HepG2 (cell line): ENCODE measurements around the gene C14orf119. TPM values are rescaled to one million over a fixed set of nuclear protein-coding genes. Genes with fewer than 3 reads are reported as not detected.
A peak's percentile ranks its signal among the peaks of the same experiment; 100 is the strongest.

Experiments
- CEBPG ChIP-seq: IDR thresholded peaks from 2 replicates; pipeline ENCODE4 v1.6.1; 2016
- DNMT1 ChIP-seq: sonication (generic); formaldehyde crosslinking; IDR thresholded peaks from 2 replicates; pipeline ENCODE4 v1.5.1; 2020; ENCODE audit warnings: mild to moderate bottlenecking, missing genetic modification reagents
- EED ChIP-seq: sonication (generic); formaldehyde crosslinking; IDR thresholded peaks from 2 replicates; pipeline ENCODE4 v1.5.0; 2020; ENCODE audit warnings: mild to moderate bottlenecking, missing genetic modification reagents
- HOXD1 ChIP-seq: sonication (generic); formaldehyde crosslinking; IDR thresholded peaks from 2 replicates; pipeline ENCODE4 v1.5.0; 2020; ENCODE audit warnings: missing genetic modification reagents
- ISX ChIP-seq: sonication (generic); formaldehyde crosslinking; conservative IDR thresholded peaks from 2 replicates; pipeline ENCODE4 v1.5.0; 2020; ENCODE audit warnings: missing genetic modification reagents
- JARID2 ChIP-seq: sonication (generic); formaldehyde crosslinking; IDR thresholded peaks from 2 replicates; pipeline ENCODE4 v1.8.1; 2023; ENCODE audit warnings: missing genetic modification reagents, inconsistent platforms; ENCODE audit not compliant: insufficient replicate concordance
- MAFF ChIP-seq: IDR thresholded peaks from 2 replicates; pipeline ENCODE4 v1.6.1; 2011; ENCODE audit warnings: low read depth, low read length, improper control_type of control experiment
- NFE2L1 ChIP-seq: sonication (generic); formaldehyde crosslinking; IDR thresholded peaks from 2 replicates; pipeline ENCODE4 v1.4.0; 2020; ENCODE audit warnings: missing genetic modification reagents, mild to moderate bottlenecking, borderline replicate concordance
- NFKB2 ChIP-seq: sonication (generic); formaldehyde crosslinking; IDR thresholded peaks from 2 replicates; pipeline ENCODE4 v1.4.0; 2020; ENCODE audit warnings: missing genetic modification reagents, borderline replicate concordance
- POLR2A ChIP-seq, 2 experiments: IDR thresholded peaks; 2 replicates each; pipeline ENCODE4 v1.6.1; 2011; ENCODE audit warnings: low read depth in 2 of 2, low read length in 2 of 2, mild to moderate bottlenecking in 1 of 2, moderate library complexity in 1 of 2; ENCODE audit not compliant: insufficient read depth in 1 of 2
- PRPF4 ChIP-seq: fragments of 200-400 bp; formaldehyde crosslinking; IDR thresholded peaks from 2 replicates; pipeline ENCODE4 v1.6.1; 2016; ENCODE audit warnings: low read length, low read depth; ENCODE audit not compliant: poor library complexity, severe bottlenecking
- ZFP36L2 ChIP-seq: sonication (generic); formaldehyde crosslinking; IDR thresholded peaks from 2 replicates; pipeline ENCODE4 v1.4.0; 2020; ENCODE audit warnings: missing genetic modification reagents
- ZNF280D ChIP-seq: sonication (generic); formaldehyde crosslinking; IDR thresholded peaks from 2 replicates; pipeline ENCODE4 v1.5.1; 2020; ENCODE audit warnings: mild to moderate bottlenecking, missing genetic modification reagents
- ZNF556 ChIP-seq: sonication (generic); formaldehyde crosslinking; IDR thresholded peaks from 2 replicates; pipeline ENCODE4 v1.4.0; 2020; ENCODE audit warnings: mild to moderate bottlenecking, missing genetic modification reagents, borderline replicate concordance
- ZNF777 ChIP-seq: sonication (generic); formaldehyde crosslinking; IDR thresholded peaks from 2 replicates; pipeline ENCODE4 v1.4.0; 2020; ENCODE audit warnings: missing genetic modification reagents
- ZXDC ChIP-seq: sonication (generic); formaldehyde crosslinking; IDR thresholded peaks from 2 replicates; pipeline ENCODE4 v1.5.0; 2020; ENCODE audit warnings: mild to moderate bottlenecking, missing genetic modification reagents
- polyA plus RNA-seq, 8 experiments: library from polyadenylated mRNA; depleted of rRNA in 3 of 8; stranded (reverse) in 7 of 8; unstranded in 1 of 8; fragments of >200 nt; fragmentation: Illumina TruSeq in 4 of 8; extraction: Trizol in 4 of 8; gene quantifications; 2 replicates each; pipeline versions ENCODE4 v1.2.1 to v1.2.3, GENCODE V29; 2011 to 2016; ENCODE audit warnings: low read depth in 4 of 8, missing spikeins in 1 of 8, mixed read lengths in 1 of 8; ENCODE audit not compliant: insufficient read depth in 1 of 8
- total RNA-seq, 5 experiments: library from RNA; depleted of rRNA; stranded (reverse); fragments of >200 nt; fragmentation: Illumina TruSeq; extraction: Trizol; gene quantifications; 2 replicates each; pipeline ENCODE4 v1.2.3, GENCODE V29; 2016; ENCODE audit warnings: low read depth in 1 of 5
- TF ChIP-seq, protein P1 (sequence below): sonication (generic); formaldehyde crosslinking; IDR thresholded peaks from 2 replicates; pipeline ENCODE4 v1.4.0; 2020; ENCODE audit warnings: missing genetic modification reagents; ENCODE audit errors: not compliant biosample characterization
- TF ChIP-seq, protein P2 (sequence below): sonication (generic); formaldehyde crosslinking; IDR thresholded peaks from 2 replicates; pipeline ENCODE4 v1.8.0; 2022; ENCODE audit warnings: mild to moderate bottlenecking, missing genetic modification reagents, borderline replicate concordance
- TF ChIP-seq, protein P3 (sequence below): sonication (generic); formaldehyde crosslinking; IDR thresholded peaks from 2 replicates; pipeline ENCODE4 v1.5.0; 2020; ENCODE audit warnings: missing genetic modification reagents

The C14orf119 gene
- total and polyA plus RNA-seq, 2 of the 13 experiments (the other 11 are each of a cell fraction or from before 2014, with no cell fraction given), result 117 to 206 TPM

- TF ChIP-seq PRPF4 (peak; percentile 19), EED (CRISPR knock-in tag) (no peak), ZNF777 (no peak), ZNF556 (CRISPR knock-in tag) (no peak), POLR2A (IDR thresholded peaks at IDR 0.05; ENCODE audit: insufficient read depth in 1 of 2, low read depth in 2 of 2, low read length in 2 of 2) (no peak), NFE2L1 (CRISPR knock-in tag) (0 out of 2 replicates have a peak, but pooled peaks have one; percentile 21), MAFF (no peak), ZFP36L2 (CRISPR knock-in tag) (no peak), ISX (CRISPR knock-in tag) (no peak), HOXD1 (CRISPR knock-in tag) (no peak), ZXDC (CRISPR knock-in tag) (no peak), JARID2 (CRISPR knock-in tag) (no peak), NFKB2 (CRISPR knock-in tag) (no peak), ZNF280D (CRISPR knock-in tag) (no peak), DNMT1 (CRISPR knock-in tag) (no peak), CEBPG (CRISPR knock-in tag) (no peak)
- TF ChIP-seq, protein P1, sequence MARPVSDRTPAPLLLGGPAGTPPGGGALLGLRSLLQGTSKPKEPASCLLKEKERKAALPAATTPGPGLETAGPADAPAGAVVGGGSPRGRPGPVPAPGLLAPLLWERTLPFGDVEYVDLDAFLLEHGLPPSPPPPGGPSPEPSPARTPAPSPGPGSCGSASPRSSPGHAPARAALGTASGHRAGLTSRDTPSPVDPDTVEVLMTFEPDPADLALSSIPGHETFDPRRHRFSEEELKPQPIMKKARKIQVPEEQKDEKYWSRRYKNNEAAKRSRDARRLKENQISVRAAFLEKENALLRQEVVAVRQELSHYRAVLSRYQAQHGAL (CRISPR knock-in tag), result no peak
- TF ChIP-seq, protein P2, sequence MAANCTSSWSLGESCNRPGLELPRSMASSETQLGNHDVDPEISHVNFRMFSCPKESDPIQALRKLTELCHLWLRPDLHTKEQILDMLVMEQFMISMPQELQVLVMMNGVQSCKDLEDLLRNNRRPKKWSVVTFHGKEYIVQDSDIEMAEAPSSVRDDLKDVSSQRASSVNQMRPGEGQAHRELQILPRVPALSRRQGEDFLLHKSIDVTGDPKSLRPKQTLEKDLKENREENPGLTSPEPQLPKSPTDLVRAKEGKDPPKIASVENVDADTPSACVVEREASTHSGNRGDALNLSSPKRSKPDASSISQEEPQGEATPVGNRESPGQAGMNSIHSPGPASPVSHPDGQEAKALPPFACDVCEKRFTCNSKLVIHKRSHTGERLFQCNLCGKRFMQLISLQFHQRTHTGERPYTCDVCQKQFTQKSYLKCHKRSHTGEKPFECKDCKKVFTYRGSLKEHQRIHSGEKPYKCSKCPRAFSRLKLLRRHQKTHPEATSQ (CRISPR knock-in tag), result no peak
- TF ChIP-seq, protein P3, sequence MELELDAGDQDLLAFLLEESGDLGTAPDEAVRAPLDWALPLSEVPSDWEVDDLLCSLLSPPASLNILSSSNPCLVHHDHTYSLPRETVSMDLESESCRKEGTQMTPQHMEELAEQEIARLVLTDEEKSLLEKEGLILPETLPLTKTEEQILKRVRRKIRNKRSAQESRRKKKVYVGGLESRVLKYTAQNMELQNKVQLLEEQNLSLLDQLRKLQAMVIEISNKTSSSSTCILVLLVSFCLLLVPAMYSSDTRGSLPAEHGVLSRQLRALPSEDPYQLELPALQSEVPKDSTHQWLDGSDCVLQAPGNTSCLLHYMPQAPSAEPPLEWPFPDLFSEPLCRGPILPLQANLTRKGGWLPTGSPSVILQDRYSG (CRISPR knock-in tag), result no peak
Measured at GRCh38 chr14:23066855-23067744, 28.2 kb upstream of the C14orf119 start (continued).
